22Rv1 (cell line): Measurements from ENCODE around the gene DGKI.

Experiments
- ZFX ChIP-seq: fragments of 450-650 bp; IDR thresholded peaks from 2 replicates; pipeline ENCODE4 v1.6.1; 2017; ENCODE audit warnings: antibody characterized with exemption, borderline replicate concordance
- TF ChIP-seq, protein P1 (sequence below): fragments of 450-650 bp; IDR thresholded peaks from 2 replicates; pipeline ENCODE4 v1.5.1; 2017; ENCODE audit warnings: mild to moderate bottlenecking

DNA sequence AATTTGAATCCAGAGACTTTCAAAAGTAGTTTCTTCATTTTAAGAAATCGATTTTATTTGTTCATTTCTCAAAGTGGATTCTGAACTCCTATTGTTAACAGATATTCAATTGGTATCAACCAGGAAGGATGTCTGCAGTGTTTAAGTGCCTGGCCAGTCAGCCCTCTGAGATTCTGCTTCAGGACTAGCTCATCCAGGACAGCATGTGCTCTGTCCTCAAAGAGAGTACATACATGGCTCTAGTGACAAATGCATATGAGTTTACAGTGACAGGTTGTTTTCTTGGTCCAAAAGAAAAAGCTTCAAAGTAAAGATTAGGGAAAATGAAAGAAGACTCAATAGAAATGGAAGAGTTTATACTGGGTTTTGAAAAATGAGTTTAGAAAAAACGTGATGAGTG, 494.8 kb downstream of the DGKI start:
- TF ChIP-seq, protein P1, sequence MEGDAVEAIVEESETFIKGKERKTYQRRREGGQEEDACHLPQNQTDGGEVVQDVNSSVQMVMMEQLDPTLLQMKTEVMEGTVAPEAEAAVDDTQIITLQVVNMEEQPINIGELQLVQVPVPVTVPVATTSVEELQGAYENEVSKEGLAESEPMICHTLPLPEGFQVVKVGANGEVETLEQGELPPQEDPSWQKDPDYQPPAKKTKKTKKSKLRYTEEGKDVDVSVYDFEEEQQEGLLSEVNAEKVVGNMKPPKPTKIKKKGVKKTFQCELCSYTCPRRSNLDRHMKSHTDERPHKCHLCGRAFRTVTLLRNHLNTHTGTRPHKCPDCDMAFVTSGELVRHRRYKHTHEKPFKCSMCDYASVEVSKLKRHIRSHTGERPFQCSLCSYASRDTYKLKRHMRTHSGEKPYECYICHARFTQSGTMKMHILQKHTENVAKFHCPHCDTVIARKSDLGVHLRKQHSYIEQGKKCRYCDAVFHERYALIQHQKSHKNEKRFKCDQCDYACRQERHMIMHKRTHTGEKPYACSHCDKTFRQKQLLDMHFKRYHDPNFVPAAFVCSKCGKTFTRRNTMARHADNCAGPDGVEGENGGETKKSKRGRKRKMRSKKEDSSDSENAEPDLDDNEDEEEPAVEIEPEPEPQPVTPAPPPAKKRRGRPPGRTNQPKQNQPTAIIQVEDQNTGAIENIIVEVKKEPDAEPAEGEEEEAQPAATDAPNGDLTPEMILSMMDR, result no peak
- TF ChIP-seq ZFX, result no peak
